Measurements from ENCODE around the gene HELT.

The HELT gene

DNA sequence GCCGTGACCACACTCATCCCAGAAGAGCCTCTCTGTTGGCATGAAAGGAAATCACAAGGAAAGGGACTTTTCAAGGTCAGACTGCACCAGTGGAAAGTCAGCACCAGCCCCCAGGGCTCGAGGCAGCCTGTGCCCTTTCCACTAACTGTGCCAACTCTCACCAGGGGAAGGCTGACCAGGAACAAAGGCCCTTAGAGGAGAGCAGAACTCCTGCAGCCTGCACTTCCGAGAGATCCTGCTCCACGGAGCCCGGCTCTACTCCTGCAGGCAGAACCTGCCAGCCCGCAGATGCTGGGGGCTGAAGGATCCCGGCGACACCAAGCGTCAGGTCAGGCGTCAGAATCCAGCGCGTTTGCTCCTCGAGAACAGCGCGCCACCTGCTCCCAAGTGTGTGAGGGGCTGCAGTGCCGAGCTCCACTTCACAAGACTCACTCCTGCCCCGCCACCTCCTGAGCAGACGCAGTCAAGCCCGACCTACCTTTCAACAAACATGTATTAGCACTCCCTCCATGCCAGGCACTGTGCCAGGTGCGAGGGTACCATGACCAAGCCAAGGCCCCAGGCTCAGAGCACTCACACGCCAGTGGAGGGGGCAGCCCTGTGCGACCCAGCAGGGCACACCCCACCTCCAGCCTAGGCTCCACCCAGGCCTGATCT is 13.6 kb upstream of the HELT start:
- DNase-seq: peak; percentile 11

GRCh38 chr4:185005219-185005819 is 13.0 kb upstream of the HELT start:
- no peak for DNase-seq

- no peak for DNase-seq
Measured at GRCh38 chr4:185011408-185011807, 6.9 kb upstream of the HELT start.

- no peak for DNase-seq
Measured at GRCh38 chr4:185013417-185014125, 4.7 kb upstream of the HELT start.

DNA sequence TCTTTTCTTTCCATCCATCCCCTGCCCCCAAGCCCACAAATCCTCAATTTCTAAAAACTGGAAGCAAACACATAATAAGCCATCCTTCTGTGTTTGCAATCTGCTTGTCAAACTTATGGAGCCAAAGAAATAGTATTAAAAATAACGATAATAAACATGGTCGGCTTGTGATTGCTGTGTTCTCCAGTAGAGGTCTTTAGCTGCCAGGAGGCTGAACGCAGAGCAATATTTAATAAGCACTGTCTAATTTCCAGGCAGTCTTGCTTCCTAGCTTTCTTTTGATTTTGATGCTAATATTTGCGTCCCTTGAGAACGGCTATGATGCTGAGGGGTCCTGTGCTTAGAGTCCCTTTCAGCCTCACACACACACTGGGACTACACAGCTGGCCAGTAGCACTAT is 3.2 kb upstream of the HELT start:
- DNase-seq: no peak

- DNase-seq: no peak
Measured at GRCh38 chr4:185016101-185016940, 2.0 kb upstream of the HELT start.

DNA sequence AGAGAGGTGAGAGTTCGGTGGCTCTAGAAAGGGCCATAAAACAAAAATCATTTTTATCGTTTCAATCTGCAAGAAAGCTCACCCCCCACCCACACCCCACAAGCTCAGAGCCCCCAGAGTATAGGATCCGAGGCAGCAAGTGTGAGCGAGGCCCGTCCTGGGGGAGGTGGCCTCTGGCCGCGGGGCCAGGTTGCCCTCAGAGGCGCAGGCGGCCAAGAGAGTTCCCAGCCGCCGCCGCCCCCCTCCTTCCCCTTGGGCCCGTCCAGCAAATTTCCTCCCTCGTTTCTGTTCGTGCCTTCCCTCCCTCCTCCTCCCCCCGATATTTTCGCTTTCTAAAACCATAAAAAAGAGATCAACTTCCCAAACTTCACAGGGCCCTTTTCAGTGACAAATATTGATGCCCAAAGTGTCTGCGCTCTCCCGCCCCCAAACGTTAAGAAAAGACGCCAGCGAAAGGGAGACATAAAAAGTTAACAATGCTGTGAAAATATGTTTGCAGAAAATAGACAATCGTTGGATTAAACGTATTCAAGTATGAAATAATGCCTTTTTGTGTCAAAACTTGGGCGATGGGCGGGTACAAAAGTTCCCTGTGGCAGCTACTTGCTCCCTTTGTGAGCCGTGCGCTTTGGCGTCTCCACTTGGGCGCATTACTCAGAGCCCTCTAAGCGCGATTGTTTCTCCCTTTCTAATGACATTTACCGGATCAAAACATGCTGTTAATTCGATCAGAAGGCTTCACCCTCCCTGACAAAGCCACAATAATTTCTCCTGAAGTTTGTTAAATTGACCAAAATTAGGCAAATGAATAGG is 1.1 kb upstream of the HELT start:
- DNase-seq: no peak

DNA sequence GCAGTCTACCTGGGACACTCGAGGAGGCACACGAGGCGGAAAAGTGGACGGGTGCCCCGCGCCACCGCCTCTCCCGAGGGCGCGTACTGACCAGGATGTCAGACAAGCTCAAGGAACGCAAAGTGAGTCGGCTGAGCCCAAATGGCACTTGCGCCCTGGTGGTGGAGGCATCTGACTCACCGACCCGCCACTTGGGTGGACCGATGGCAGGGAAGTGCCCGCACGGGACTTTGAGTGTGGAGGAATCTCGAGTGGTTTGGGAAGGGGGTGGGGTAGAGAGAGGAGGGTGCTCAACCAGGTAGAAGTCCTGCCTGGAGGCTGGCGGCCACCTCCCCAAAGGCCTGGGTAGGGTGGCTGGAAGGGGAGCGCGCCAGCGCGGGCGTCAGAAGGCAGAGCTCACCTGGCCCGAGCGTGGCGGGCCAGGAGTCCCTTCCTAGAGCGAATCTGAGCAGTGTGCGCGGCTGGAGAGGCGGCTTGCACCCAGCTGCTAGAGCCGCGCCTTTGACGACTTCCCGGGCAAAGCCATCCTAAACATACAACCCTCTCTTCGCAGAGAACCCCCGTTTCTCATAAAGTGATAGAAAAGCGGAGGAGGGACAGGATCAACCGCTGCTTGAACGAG is 655 bp downstream of the HELT start:
- no peak for DNase-seq

GRCh38 chr4:185019456-185020292 is 1.4 kb downstream of the HELT start:
- DNase-seq: no peak

DNA sequence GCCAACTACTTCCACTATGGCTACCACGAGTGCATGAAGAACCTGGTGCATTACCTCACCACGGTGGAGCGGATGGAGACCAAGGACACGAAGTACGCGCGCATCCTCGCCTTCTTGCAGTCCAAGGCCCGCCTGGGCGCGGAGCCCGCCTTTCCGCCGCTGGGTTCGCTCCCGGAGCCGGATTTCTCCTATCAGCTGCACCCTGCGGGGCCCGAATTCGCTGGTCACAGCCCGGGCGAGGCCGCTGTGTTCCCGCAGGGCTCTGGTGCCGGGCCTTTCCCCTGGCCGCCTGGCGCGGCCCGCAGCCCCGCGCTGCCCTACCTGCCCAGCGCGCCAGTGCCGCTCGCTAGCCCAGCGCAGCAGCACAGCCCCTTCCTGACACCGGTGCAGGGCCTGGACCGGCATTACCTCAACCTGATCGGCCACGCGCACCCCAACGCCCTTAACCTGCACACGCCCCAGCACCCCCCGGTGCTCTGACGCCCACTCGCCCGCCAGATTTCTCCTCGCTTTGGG is 2.1 kb downstream of the HELT start:
- no peak for DNase-seq

DNA sequence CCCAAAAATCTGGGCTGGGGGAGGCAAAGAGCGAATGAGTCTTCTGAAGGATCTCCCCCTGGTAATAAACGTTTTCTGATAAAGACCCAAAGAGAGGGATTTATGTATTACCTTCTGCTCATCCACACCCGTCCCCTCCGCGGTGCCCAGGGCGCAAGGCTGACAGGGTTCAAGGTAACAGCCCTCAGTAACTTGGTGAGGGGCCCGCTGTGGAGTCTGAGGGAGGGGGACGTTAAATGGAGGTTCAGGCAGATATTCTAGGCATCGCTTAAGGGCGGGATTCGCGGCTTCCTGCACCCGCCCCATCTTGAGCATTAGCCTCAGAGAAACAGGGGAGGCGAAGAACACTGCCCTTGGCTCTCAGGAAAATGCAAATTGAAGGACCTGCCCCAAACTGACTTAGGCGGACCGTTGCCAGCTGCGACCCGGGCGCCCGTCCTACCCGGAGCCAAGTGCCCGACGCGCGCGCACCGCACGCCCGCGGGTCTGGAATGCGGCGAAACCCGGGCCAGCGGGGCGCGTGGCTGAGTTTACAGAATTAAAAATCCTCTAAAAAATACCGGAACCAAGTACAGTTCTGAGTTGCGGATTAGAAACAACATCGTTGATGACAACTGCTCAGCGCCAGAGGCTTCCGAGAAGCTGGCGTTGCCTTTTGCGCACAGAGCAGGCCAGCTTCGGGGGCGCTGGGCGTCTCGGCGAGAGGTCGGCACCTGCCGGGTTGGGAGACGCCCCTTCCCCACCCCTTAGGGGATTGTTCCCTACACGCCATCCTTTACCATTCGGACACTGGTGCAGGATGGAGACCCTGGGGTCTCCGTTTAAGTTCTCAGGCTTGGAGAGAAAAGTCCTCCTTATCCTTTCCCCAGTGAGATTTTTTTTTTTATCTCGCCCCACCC is 2.8 kb downstream of the HELT start:
- no peak for DNase-seq

DNA sequence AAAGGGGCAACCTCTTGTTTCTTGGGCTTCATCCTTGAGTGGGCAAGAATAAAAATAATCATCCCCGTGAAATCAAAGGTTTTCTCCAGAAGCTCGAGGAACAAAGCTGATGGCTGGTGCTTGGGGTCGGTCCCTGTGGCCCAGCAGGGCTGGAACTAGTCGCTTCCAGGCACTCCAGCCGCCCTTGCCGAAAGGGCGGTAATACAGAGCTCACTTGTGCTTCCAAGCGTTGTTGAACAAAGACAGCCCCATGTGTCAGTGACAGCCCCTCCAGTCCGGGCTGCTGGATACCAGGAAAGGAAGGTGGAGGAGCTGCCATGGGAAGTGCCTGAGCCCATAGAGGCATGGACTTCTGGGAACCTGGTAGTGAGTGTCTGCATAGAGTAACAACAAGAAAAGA is 5.2 kb downstream of the HELT start:
- no peak for DNase-seq

DNA sequence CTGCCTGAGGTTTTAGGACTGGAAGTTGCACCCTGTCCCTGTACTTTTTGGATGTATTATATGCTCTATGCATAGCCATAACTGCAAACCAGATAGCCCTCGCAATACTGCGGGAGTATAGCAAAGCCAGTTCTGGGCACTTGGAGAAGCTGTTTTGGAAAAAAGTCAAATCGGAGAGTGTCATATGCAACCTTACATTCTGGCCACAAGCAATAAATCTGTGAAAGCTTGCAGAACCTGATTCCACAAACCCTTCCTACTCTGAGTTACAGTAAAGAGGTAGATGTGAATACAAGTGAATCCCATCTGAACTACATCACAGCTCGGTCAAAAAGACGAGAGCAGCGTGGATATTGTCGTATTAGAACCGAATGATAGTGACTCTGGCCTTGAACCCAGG is 10.3 kb downstream of the HELT start:
- no peak for DNase-seq

DNA sequence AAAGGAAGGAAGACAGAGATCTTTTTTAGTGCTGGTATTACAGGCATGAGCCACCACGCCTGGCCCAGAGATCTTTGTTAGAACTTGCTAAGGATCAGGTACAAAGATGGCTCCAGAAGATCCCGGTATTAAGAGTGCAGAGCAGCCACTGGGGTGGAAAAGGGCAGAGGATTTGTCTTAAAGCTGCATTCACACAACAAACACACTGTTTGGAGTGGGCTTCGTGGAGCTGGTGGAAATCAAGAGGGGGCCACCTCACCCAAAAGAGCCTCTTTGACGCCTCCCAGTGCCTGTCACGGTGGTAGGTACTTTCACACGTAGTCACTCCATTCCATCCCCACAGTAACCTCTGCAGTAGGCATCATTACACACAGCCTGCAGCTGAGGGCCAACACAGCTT is 13.3 kb downstream of the HELT start:
- DNase-seq: no peak

GRCh38 chr4:185033072-185033471 is 14.8 kb downstream of the HELT start:
- DNase-seq: no peak

DNA sequence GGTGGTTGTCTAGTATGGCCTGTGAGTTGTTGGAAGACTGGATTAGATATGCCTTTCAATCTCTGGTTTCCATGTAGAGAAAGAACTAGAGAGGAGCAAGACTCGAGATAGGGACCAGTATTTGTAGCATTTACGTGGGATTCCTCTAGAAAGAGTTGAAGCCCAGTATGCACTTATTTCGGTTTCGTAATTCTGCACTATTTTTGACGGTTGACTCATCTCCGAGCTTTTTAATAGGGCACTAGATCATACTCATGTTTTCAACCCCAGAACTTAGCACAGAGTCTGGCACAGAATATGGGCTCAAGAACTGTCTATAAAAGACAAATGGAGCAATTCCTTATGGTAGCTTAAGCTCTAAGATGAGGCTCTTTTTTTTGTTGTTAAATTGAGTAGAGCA is 15.7 kb downstream of the HELT start:
- DNase-seq: no peak

DNA sequence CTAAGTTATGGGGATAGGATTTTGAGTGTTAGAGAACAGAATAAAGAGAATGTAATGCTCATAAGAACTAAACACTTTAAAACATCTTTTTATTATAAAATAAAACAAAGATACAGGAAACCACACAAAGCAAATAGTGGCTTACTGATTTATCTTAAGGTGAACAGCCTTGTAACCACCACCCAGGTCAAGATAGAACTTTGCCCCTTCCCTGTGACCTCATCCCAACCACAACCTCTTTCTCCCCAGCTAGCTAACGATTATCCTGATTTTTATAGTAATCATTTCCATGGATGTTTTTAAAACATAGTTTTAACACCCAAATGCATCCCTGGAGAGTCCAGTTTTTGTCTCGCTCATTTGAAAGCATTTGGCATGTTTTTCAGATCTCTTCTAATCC is 17.0 kb downstream of the HELT start:
- DNase-seq: no peak

- DNase-seq: no peak
Measured at GRCh38 chr4:185036019-185036418, 17.7 kb downstream of the HELT start.

DNA sequence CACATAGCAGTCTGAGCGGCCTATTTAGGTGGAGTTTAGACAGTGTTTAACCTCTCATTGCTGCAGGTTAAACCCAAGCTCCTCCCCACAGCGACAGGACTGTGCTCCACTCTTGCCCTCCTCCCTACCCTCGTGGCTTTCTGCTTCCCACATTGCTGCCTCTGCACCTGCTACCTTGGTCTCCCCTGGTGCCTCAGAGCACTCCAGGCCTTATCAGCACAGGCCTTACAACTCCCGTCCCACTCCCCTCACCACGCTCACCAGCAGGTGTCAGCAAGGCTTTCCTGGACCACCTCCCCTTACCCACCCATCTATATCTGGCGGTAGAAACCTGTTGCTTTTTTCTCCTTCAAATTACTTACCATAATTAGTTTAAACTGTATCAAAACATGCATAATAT is 18.6 kb downstream of the HELT start:
- no peak for DNase-seq

All from NCI-H524 treated with DMSO at 0.1 percent for 48 hours (cell line).